Effector memory CD4-positive, alpha-beta T cell (primary cell): ENCODE results near the gene AOC3.
A peak's percentile ranks its signal among the peaks of the same experiment; 100 is the strongest.

Experiments
- DNase-seq, 3 donors: peaks; one replicate each; pipeline ENCODE4 v3.0.0-alpha.2; 2020
- H3K27ac ChIP-seq: 2 replicates; pipeline ENCODE4 v1.7.0; 2013; ENCODE audit warnings: mild to moderate bottlenecking, low read length, moderate library complexity; ENCODE audit not compliant: insufficient read depth, poor library complexity, severe bottlenecking
- H3K27me3 ChIP-seq: replicated peaks from 2 replicates; pipeline ENCODE4 v1.7.0; 2013; ENCODE audit warnings: mild to moderate bottlenecking, low read length; ENCODE audit not compliant: insufficient read depth, control insufficient read depth, poor library complexity, severe bottlenecking
- H3K36me3 ChIP-seq: 2 replicates; pipeline ENCODE4 v1.7.0; 2013; ENCODE audit warnings: mild to moderate bottlenecking, low read length, moderate library complexity; ENCODE audit not compliant: control insufficient read depth, insufficient read depth
- H3K4me1 ChIP-seq: 2 replicates; pipeline ENCODE4 v1.7.0; 2013; ENCODE audit warnings: low read length, mild to moderate bottlenecking; ENCODE audit not compliant: control insufficient read depth, insufficient read depth, poor library complexity, severe bottlenecking
- H3K4me3 ChIP-seq: 2 replicates; pipeline ENCODE4 v1.7.0; 2013; ENCODE audit warnings: low read length, low read depth, mild to moderate bottlenecking; ENCODE audit not compliant: insufficient read depth, poor library complexity, severe bottlenecking
- H3K9me3 ChIP-seq: 2 replicates; pipeline ENCODE4 v1.7.0; 2013; ENCODE audit warnings: mild to moderate bottlenecking, low read length, moderate library complexity; ENCODE audit not compliant: control insufficient read depth

AOC3 gene

DNA sequence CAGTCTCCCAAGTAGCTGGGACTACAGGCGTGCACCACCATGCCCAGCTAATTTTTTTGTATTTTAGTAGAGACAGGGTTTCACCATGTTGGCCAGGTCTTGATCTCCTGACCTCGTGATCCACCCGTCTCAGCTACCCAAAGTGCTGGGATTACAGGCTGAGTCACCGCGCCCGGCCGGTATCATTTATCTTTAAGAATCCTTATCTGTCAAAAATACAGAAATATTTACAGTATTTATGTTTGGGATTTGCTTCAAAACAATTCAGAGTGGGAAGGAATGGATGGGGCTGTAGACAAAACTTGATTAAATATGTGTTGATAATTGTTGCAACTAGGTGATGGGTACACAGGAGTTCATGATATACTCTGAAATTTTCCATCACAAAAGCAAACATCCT lies 29.8 kb upstream of the AOC3 start:
- H3K36me3 ChIP-seq, result peaks cover 40% of the 10 kb centered on the region
- DNase-seq, result no peak
- peaks cover 10% of the 10 kb centered on the region for H3K4me1 ChIP-seq
- H3K9me3 ChIP-seq, result no peaks in the 10 kb centered on the region
- no peaks in the 10 kb centered on the region for H3K27me3 ChIP-seq
- no peak overlapping the region for H3K27ac ChIP-seq
- H3K4me3 ChIP-seq, result no peak overlapping the region

DNA sequence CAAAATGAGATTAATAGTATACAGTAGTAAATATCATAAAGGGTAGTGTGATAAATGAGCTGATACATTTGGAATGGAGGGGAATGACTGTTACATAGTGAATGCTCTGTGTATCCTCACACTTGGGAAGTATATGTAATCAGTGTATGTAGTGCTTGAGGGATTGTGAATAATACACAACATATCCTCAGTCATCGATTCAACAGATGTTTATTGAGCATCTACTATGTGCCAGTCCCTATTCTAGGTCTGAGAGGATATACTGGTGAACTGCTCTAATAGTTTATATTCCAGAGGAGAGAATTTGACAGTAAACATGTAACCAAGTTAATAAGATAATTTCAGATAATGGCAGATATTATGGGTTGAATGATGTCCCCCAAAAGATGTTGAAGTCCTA lies 23.5 kb upstream of the AOC3 start:
- Histone ChIP-seq H3K4me1 (peaks cover 10% of the 10 kb centered on the region), H3K9me3 (no peaks in the 10 kb centered on the region), H3K4me3 (no peak overlapping the region), H3K27ac (no peak overlapping the region), H3K27me3 (no peaks in the 10 kb centered on the region), H3K36me3 (no peaks in the 10 kb centered on the region)
- DNase-seq, result no peak

DNA sequence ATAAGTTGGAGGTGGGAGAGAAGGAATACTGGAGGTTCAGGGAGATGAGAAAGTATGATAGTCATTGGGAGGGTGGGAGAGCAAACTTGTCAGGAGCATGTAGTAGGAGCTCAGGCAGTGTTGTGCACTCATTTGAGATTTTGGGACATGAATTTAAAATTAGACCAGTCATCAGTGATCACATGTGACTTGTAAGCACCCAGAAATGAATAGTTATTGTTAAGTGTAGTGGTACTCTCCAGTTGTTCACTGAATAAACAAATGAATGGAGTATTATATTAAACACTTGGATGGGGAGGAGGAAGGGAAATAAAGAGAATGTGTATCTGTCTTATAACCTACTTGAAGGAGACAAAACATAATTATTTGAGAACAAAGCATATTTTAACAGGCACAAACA lies 20.0 kb upstream of the AOC3 start:
- H3K27me3 ChIP-seq, result no peaks in the 10 kb centered on the region
- no peak overlapping the region for H3K4me3 ChIP-seq
- no peaks in the 10 kb centered on the region for H3K36me3 ChIP-seq
- H3K4me1 ChIP-seq, result peaks cover 4% of the 10 kb centered on the region
- H3K27ac ChIP-seq, result no peak overlapping the region
- DNase-seq, result no peak
- H3K9me3 ChIP-seq, result no peaks in the 10 kb centered on the region

DNA sequence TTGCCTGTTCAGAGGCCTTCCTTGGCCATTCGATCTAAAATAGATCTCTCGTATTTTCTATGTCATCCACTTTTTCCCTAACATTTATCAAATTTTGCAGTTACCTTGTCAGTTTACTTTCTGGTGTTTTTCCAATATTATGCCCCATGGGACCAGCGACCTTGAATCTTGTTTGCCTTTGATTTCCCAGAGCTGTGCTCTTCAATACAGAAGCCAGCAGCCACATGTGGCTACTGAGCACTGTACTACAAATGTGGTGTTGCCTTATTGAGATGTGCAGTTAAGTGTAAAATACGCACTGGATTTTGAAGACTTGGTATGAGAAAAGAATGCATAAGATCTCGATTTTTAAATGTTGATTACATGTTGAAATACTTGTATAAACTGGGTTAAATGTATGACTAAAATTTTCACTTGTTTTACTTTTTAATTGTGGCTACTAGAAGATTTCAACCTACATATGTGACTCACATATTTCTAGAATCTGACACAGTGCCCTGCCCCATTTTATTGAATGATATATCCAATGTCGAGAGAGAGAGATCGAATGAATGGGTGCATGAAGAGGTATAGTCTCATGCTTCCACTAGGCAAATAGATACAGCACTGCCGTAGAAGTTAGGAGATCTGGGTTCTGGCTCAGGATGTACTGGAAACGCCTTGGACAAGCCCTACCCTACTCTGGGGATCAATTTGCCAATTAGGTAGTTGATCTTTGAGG lies 18.6 kb upstream of the AOC3 start:
- peaks cover 4% of the 10 kb centered on the region for H3K4me1 ChIP-seq
- H3K4me3 ChIP-seq, result peak overlapping the region; percentile 85
- H3K36me3 ChIP-seq, result peaks cover 2% of the 10 kb centered on the region
- no peaks in the 10 kb centered on the region for H3K27me3 ChIP-seq
- no peaks in the 10 kb centered on the region for H3K9me3 ChIP-seq
- H3K27ac ChIP-seq, result peak overlapping the region; percentile 86
- no peak for DNase-seq

DNA sequence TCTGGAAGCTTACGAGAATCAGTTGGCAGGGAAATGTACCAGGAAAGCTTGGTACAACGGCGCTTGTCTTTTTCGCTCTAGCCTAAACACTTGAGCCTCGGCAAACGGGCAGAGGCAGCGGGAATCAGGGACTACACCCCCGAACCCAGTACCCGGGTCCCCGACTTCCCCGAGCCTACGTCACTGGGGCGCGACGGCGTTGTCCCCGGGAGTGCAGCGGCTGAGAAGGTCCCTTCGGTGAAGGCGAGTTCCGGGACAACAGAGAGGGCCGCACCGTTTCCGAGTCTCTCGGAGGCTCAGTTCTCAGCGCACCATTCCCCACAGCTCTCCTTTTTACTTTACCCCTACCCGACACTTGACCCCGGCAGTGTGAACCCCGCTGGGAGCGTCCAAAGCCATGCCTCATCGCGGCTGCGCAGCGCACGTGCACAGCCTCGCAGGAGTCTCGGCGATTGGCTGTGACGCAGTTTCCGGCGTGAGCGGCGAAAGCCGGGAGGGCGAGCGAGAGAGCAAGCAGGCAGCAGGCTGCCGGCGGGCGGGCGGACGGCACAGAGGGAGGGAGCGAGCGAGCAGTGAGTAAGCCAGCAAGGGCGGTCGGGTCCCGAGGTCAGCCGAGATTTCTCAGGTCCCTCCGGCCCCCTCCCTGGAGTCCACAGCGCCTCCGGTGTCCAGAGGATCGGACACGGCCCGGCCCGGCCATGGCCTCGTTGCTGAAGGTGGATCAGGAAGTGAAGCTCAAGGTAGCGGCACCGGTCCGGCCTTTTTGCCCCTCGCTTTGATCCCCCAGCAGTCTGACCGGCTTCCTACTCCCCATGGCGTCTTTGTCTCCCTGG lies 17.8 kb upstream of the AOC3 start, which contains the start of gene PSME3:
Gene PSME3 (plus strand): TSS at position 464 of the 833 bp plus-strand sequence. CDS start 235 bp downstream, at position 699.
- Histone ChIP-seq H3K27ac (peak within 1 kb of the TSS; percentile 86), H3K4me3 (peak within 1 kb of the TSS; percentile 85), H3K27me3 (no peaks in the 10 kb centered on the region), H3K4me1 (peaks cover 4% of the 10 kb centered on the region), H3K36me3 (peaks cover 9% of the 10 kb centered on the region), H3K9me3 (no peaks in the 10 kb centered on the region)
- DNase-seq, result peak; percentile 76 to 85 (median 83)

DNA sequence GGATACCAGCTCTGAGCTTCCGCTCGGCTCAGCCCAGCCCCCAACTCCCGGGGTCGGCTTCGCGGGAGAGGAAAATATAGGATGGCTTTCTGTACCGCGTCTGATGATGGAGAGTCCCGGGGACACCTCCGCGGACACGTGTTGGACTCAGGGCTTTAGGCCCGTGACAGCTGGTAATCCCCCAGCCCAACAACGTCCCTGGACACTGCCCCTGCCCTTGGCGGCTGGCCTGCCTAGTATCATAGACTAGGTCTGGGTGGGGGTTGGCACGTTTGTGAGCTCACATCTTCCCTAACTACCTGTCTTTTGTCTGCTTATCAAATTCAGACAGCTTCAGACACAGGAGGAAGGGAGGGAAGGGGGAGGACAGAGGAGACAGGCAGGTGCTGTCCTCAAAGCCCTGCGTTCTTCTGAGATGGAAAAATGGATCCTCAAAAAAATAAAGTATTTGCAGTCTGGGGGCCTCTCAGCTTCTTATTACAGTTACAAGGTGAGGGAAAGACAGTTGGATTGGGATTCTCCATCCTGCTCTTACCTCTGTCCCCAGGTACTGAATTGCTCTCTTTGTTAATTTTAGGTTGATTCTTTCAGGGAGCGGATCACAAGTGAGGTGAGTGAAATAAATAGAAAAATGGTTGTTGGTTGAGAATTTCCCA lies 17.1 kb upstream of the AOC3 start:
- DNase-seq, result peak in 1 of 3 donors; percentile 1
- peaks cover 17% of the 10 kb centered on the region for H3K36me3 ChIP-seq
- H3K4me1 ChIP-seq, result peaks cover 4% of the 10 kb centered on the region
- H3K9me3 ChIP-seq, result no peaks in the 10 kb centered on the region
- H3K27me3 ChIP-seq, result no peaks in the 10 kb centered on the region
- H3K4me3 ChIP-seq, result peak overlapping the region; percentile 85
- peak overlapping the region; percentile 86 for H3K27ac ChIP-seq

DNA sequence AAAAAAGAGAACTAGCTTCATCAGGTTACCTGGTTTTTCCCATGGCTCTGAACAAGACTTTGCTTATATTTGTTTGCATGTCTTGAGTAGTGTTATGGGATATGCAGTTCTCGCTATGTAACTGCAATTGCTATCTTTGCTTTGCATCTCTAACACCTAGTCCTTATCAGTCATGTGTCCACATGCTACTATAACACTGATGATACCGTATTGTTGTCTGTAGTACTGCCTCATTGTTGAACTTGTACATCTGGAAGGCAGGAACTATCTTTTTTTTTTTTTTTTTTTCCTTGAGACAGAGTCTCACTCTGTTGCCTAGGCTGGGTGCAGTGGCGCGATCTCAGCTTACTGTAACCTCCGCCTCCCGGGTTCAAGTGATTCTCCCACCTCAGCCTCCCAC lies 15.3 kb upstream of the AOC3 start:
- no peaks in the 10 kb centered on the region for H3K9me3 ChIP-seq
- H3K36me3 ChIP-seq, result peaks cover 28% of the 10 kb centered on the region
- H3K4me3 ChIP-seq, result no peak overlapping the region
- peaks cover 4% of the 10 kb centered on the region for H3K4me1 ChIP-seq
- no peak overlapping the region for H3K27ac ChIP-seq
- no peaks in the 10 kb centered on the region for H3K27me3 ChIP-seq
- no peak for DNase-seq

DNA sequence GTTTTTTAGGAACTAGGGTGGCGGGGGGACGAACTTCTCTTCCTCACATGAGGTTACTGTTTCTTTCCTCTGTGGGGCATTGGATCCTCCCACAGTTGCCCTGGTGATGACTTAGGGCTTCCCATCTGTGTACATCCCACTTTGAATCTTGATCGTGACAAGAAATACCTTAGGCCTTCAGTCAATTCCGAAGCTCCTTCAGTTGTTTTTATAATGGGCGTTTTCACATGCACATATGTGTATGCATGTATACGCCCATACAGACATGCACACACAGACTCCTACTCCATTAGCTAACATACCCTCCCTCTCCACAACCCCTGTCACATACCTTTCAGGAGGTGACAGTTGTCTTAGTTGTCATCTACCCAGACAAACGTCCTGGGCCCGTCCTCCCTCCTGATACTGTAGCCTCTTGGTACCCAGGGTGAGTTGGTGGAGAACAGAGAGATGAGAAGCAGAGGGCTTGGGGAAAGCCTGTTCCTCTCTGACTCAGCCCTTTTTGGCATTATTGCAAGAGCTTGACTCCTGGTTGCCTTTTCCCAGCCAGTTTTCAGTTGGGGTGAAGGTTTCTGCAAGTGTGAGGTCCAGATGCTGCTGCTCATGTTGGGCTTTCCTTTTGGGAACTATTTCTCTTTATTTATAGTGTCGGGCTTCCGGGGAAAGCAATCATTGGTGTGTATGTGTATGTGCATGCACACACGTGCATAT lies 8.9 kb upstream of the AOC3 start:
- Histone ChIP-seq H3K27ac (no peak overlapping the region), H3K4me1 (no peaks in the 10 kb centered on the region), H3K36me3 (peaks cover 73% of the 10 kb centered on the region), H3K9me3 (no peaks in the 10 kb centered on the region), H3K4me3 (no peak overlapping the region), H3K27me3 (no peaks in the 10 kb centered on the region)
- DNase-seq, result no peak

DNA sequence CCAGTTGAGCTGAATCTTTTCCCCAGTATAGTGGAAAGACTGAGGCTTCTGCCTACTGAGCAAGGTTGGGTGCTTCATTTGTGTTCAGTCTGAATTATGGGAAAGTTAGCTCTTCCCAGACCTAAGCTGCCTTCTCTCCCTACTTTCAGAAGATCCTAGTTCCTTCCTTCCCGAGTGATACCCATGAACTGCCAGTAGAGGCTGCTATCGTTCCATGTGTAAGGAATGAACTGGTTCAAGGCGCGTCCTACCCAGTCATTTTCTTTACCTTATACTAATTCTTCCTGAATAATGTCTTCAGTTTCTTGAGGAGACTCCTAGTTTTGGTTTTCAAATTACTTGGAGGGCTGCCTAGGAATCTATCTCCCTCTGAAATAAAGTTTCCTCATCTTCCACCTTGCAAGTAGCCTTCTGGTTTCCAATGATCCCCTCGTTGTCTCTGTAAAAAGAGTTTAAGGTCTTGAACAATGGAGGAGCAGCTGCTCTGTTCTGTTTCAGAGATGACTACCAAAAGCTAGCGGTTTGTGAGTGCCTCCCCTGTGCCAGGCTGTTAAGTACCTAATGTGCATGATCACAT lies 7.6 kb upstream of the AOC3 start:
- no peak for DNase-seq
- H3K27ac ChIP-seq, result no peak overlapping the region
- no peaks in the 10 kb centered on the region for H3K9me3 ChIP-seq
- H3K4me1 ChIP-seq, result no peaks in the 10 kb centered on the region
- peaks cover 61% of the 10 kb centered on the region for H3K36me3 ChIP-seq
- no peaks in the 10 kb centered on the region for H3K27me3 ChIP-seq
- H3K4me3 ChIP-seq, result no peak overlapping the region
